Keratinocyte (primary cell): ENCODE results near the gene RSKR. TPM values are rescaled to one million over a fixed set of nuclear protein-coding genes. Genes with fewer than 3 reads are reported as not detected.

ENCODE experiments used
- DNase-seq: peaks from one replicate; pipeline ENCODE4 v3.0.0-alpha.2; 2011; ENCODE audit warnings: low read depth, missing footprints, low spot score
- FAIRE-seq: peaks from 2 replicates; lab custom pipeline; 2011; peaks lifted over from hg19 to GRCh38; lab: Jason Lieb, UNC
- H2AFZ ChIP-seq: 2 replicates; pipeline ENCODE4 v1.6.0; 2012; ENCODE audit warnings: low read length, control low read depth, inconsistent platforms; ENCODE audit not compliant: control insufficient read depth
- H3K27ac ChIP-seq: 2 replicates; pipeline ENCODE4 v1.5.1; 2011; ENCODE audit warnings: low read length; ENCODE audit not compliant: control insufficient read depth, insufficient read depth
- H3K27me3 ChIP-seq: 3 replicates; pipeline ENCODE4 v1.6.0; 2011; ENCODE audit warnings: low read length; ENCODE audit not compliant: control insufficient read depth, insufficient read depth; ENCODE audit errors: extremely low read depth
- H3K36me3 ChIP-seq, 2 experiments: 2 replicates in 1 of 2; 3 replicates in 1 of 2; pipeline ENCODE4 v1.5.1; 2011; ENCODE audit warnings: low read length in 2 of 2, mild to moderate bottlenecking in 1 of 2; ENCODE audit not compliant: control insufficient read depth in 2 of 2, insufficient read depth in 2 of 2; ENCODE audit errors: extremely low read depth in 1 of 2
- H3K4me1 ChIP-seq: 3 replicates; pipeline ENCODE4 v1.5.1; 2011; ENCODE audit warnings: low read length; ENCODE audit not compliant: control insufficient read depth, insufficient read depth; ENCODE audit errors: extremely low read depth
- H3K4me2 ChIP-seq: 3 replicates; pipeline ENCODE4 v1.6.0; 2011; ENCODE audit warnings: low read depth, low read length; ENCODE audit not compliant: control insufficient read depth, insufficient read depth; ENCODE audit errors: extremely low read depth
- H3K4me3 ChIP-seq, 3 experiments: fragments of 200-600 bp in 1 of 3; sonication (generic) in 1 of 3; 2 replicates in 2 of 3; 3 replicates in 1 of 3; pipeline ENCODE4 v1.5.1; 2011 to 2016; ENCODE audit warnings: low read length in 3 of 3, mild to moderate bottlenecking in 3 of 3, control low read depth in 2 of 3, inconsistent platforms in 1 of 3, low read depth in 1 of 3, mixed read lengths in 1 of 3, mixed run types in 1 of 3, moderate library complexity in 1 of 3; ENCODE audit not compliant: control insufficient read depth in 2 of 3, insufficient read depth in 2 of 3; ENCODE audit errors: extremely low read depth in 1 of 3
- H3K79me2 ChIP-seq: 2 replicates; pipeline ENCODE4 v1.6.0; 2012; ENCODE audit warnings: low read length; ENCODE audit not compliant: control insufficient read depth, insufficient read depth
- H3K9ac ChIP-seq: 3 replicates; pipeline ENCODE4 v1.6.0; 2011; ENCODE audit warnings: low read length; ENCODE audit not compliant: control insufficient read depth, insufficient read depth; ENCODE audit errors: extremely low read depth
- H3K9me1 ChIP-seq: 3 replicates; pipeline ENCODE4 v1.6.0; 2011; ENCODE audit warnings: low read length; ENCODE audit not compliant: control insufficient read depth, insufficient read depth; ENCODE audit errors: extremely low read depth
- H3K9me3 ChIP-seq: 2 replicates; pipeline ENCODE4 v1.5.1; 2012; ENCODE audit warnings: low read depth, low read length; ENCODE audit not compliant: control insufficient read depth
- H4K20me1 ChIP-seq: 3 replicates; pipeline ENCODE4 v1.6.0; 2011; ENCODE audit warnings: low read length; ENCODE audit not compliant: control insufficient read depth, insufficient read depth; ENCODE audit errors: extremely low read depth
- CTCF ChIP-seq, 3 experiments: IDR thresholded peaks in 1 of 3; conservative IDR thresholded peaks in 1 of 3; optimal IDR thresholded peaks in 1 of 3; 2 replicates in 2 of 3; 3 replicates in 1 of 3; pipeline versions ENCODE3 to v1.5.1; 2011; ENCODE audit warnings: low read length in 3 of 3, mild to moderate bottlenecking in 3 of 3, moderate library complexity in 2 of 3, control low read depth in 1 of 3, inconsistent platforms in 1 of 3; ENCODE audit not compliant: insufficient read depth in 2 of 3; ENCODE audit errors: extremely low read depth in 1 of 3
- EZH2 ChIP-seq: IDR thresholded peaks from one replicate; pipeline ENCODE4 v1.6.1; 2012; ENCODE audit warnings: inconsistent platforms, mild to moderate bottlenecking, low read length, moderate library complexity
- dilution Hi-C: fragments of 300-500 bp; cut with MboI; formaldehyde crosslinking; loops from one replicate; pipeline ENCODE4 v1.7.0; 2020; ENCODE audit warnings: low sequenced_read_pairs; ENCODE audit not compliant: extremely low pct_ligation_motif_present
- polyA plus RNA-seq, 5 experiments: library from polyadenylated mRNA; depleted of rRNA in 3 of 5; stranded (reverse) in 3 of 5; stranded (forward) in 1 of 5; unstranded in 1 of 5; fragments of >200 nt; gene quantifications; 1 replicate in 1 of 5; 2 replicates in 3 of 5; 3 replicates in 1 of 5; pipeline versions ENCODE4 v1.2.1 to v1.2.3, GENCODE V29; 2011 to 2012; ENCODE audit warnings: missing spikeins in 2 of 5, low read depth in 1 of 5, low replicate concordance in 1 of 5

RSKR gene
- polyA plus RNA-seq, 1 donor (not counting 4 experiments of a cell fraction or from before 2014, with no cell fraction given) = 6.6 TPM

- Histone ChIP-seq H3K9me3 (no peaks in the 10 kb centered on the region), H2AFZ (peak within 1 kb of the TSS; percentile 96), H3K79me2 (peaks cover 15% of the 10 kb centered on the region), H3K27ac (peak within 1 kb of the TSS; percentile 55), H3K4me2 (peak within 1 kb of the TSS; percentile 72), H3K27me3 (no peaks in the 10 kb centered on the region), H3K4me3 (peak within 1 kb of the TSS; percentile 79 to 87 (median 84)), H3K4me1 (peaks cover 18% of the 10 kb centered on the region), H3K9ac (peak within 1 kb of the TSS; percentile 86), H3K9me1 (no peaks in the 10 kb centered on the region), H4K20me1 (no peaks in the 10 kb centered on the region), H3K36me3 (peaks cover 9 to 10% of the 10 kb centered on the region in 2 experiments)
- DNase-seq = peak; percentile 55
- dilution Hi-C loops = no loop called here
- FAIRE-seq = peak; percentile 13
- TF ChIP-seq EZH2 = no peak
- no peak for TF ChIP-seq CTCF (optimal IDR thresholded peaks at IDR 0.05 in 1 of 3, IDR thresholded peaks at IDR 0.05 in 1 of 3, conservative IDR thresholded peaks at IDR 0.05 in 1 of 3; ENCODE audit: extremely low read depth in 1 of 3, insufficient read depth in 2 of 3, low read length in 3 of 3)
Observed at GRCh38 chr17:28571361-28572122, 42.4 kb downstream of the RSKR start, which contains the start of gene PIGS. PIGS (minus strand) TSS chr17:28571524; CDS start chr17:28571496, 28 bp downstream.

- TF ChIP-seq CTCF (optimal IDR thresholded peaks at IDR 0.05 in 1 of 3, IDR thresholded peaks at IDR 0.05 in 1 of 3, conservative IDR thresholded peaks at IDR 0.05 in 1 of 3; ENCODE audit: extremely low read depth in 1 of 3, insufficient read depth in 2 of 3, low read length in 3 of 3) (no peak), EZH2 (no peak)
- no peaks in the 10 kb centered on the region for H3K9me3 ChIP-seq
- peak overlapping the region; percentile 96 for H2AFZ ChIP-seq
- peak overlapping the region; percentile 72 for H3K4me2 ChIP-seq
- DNase-seq = no peak
- peak overlapping the region; percentile 79 to 87 (median 84) for H3K4me3 ChIP-seq
- peaks cover 15% of the 10 kb centered on the region for H3K4me1 ChIP-seq
- dilution Hi-C loops = no loop called here
- H3K36me3 ChIP-seq = peaks cover 9 to 10% of the 10 kb centered on the region in 2 experiments
- H3K9me1 ChIP-seq = no peaks in the 10 kb centered on the region
- peak overlapping the region; percentile 55 for H3K27ac ChIP-seq
- H3K9ac ChIP-seq = peak overlapping the region; percentile 86
- peaks cover 15% of the 10 kb centered on the region for H3K79me2 ChIP-seq
- H3K27me3 ChIP-seq = no peaks in the 10 kb centered on the region
- H4K20me1 ChIP-seq = no peaks in the 10 kb centered on the region
- no peak for FAIRE-seq
Observed at GRCh38 chr17:28570716-28571360, 43.1 kb downstream of the RSKR start.
